HepG2 (cell line): Measurements from ENCODE around the gene HSD11B2. TPM values are rescaled to one million over a fixed set of nuclear protein-coding genes. Genes with fewer than 3 reads are reported as not detected.

ENCODE experiments used
- ATF4 ChIP-seq, 2 experiments: fragments of 450-650 bp in 1 of 2; sonication (generic) in 1 of 2; formaldehyde crosslinking; IDR thresholded peaks; 2 replicates each; pipeline versions ENCODE4 v1.5.0 to v1.8.0; 2020 to 2022; ENCODE audit warnings: mild to moderate bottlenecking in 1 of 2, missing genetic modification reagents in 1 of 2
- DR1 ChIP-seq: sonication (generic); formaldehyde crosslinking; IDR thresholded peaks from 2 replicates; pipeline ENCODE4 v1.8.0; 2021; ENCODE audit warnings: mild to moderate bottlenecking, missing genetic modification reagents, inconsistent platforms
- GFI1 ChIP-seq: sonication (generic); formaldehyde crosslinking; IDR thresholded peaks from 2 replicates; pipeline ENCODE4 v1.5.0; 2020; ENCODE audit warnings: missing genetic modification reagents, mild to moderate bottlenecking, borderline replicate concordance
- HES4 ChIP-seq: sonication (generic); formaldehyde crosslinking; IDR thresholded peaks from 2 replicates; pipeline ENCODE4 v1.9.0; 2021; ENCODE audit warnings: mild to moderate bottlenecking, missing genetic modification reagents, borderline replicate concordance
- IRF2 ChIP-seq: IDR thresholded peaks from 2 replicates; pipeline ENCODE4 v1.6.1; 2018; ENCODE audit warnings: missing genetic modification reagents, missing compliant biosample characterization
- KDM6A ChIP-seq: IDR thresholded peaks from 2 replicates; pipeline ENCODE4 v1.6.1; 2016; ENCODE audit warnings: low read depth
- KLF6 ChIP-seq: IDR thresholded peaks from 2 replicates; pipeline ENCODE4 v1.8.0; 2016; ENCODE audit warnings: missing biosample characterization, missing genetic modification reagents
- MEIS1 ChIP-seq: sonication (generic); formaldehyde crosslinking; IDR thresholded peaks from 2 replicates; pipeline ENCODE4 v1.9.0; 2021; ENCODE audit warnings: mild to moderate bottlenecking, missing genetic modification reagents, moderate library complexity, borderline replicate concordance
- MXD4 ChIP-seq: IDR thresholded peaks from 2 replicates; pipeline ENCODE4 v1.6.1; 2016; ENCODE audit warnings: mild to moderate bottlenecking, missing biosample characterization, missing genetic modification reagents
- POLR2AphosphoS5 ChIP-seq: IDR thresholded peaks from 2 replicates; pipeline ENCODE4 v1.6.1; 2012; ENCODE audit warnings: low read depth, low read length
- POLR2G ChIP-seq: fragments of 200-400 bp; formaldehyde crosslinking; IDR thresholded peaks from 2 replicates; pipeline ENCODE4 v1.6.1; 2018; ENCODE audit warnings: mild to moderate bottlenecking, low read depth, low read length, moderate library complexity
- SP1 ChIP-seq, 2 experiments: fragments of 450-650 bp in 1 of 2; sonication (generic) in 1 of 2; formaldehyde crosslinking in 1 of 2; IDR thresholded peaks; 2 replicates each; pipeline versions ENCODE4 v1.4.0 to v1.6.1; 2016 to 2020; ENCODE audit warnings: missing genetic modification reagents in 1 of 2
- SRY ChIP-seq: sonication (generic); formaldehyde crosslinking; IDR thresholded peaks from 2 replicates; pipeline ENCODE4 v1.8.0; 2022; ENCODE audit warnings: mild to moderate bottlenecking, missing genetic modification reagents
- TEAD3 ChIP-seq: optimal IDR thresholded peaks from 2 replicates; pipeline ENCODE3; 2016; ENCODE audit warnings: borderline replicate concordance
- YEATS4 ChIP-seq: sonication (generic); formaldehyde crosslinking; IDR thresholded peaks from 2 replicates; pipeline ENCODE4 v1.4.0; 2020; ENCODE audit warnings: missing genetic modification reagents, borderline replicate concordance
- ZFP37 ChIP-seq: sonication (generic); formaldehyde crosslinking; IDR thresholded peaks from 2 replicates; pipeline ENCODE4 v1.4.0; 2020; ENCODE audit warnings: missing genetic modification reagents, borderline replicate concordance
- ZKSCAN8 ChIP-seq: IDR thresholded peaks from 2 replicates; pipeline ENCODE4 v1.6.1; 2016; ENCODE audit warnings: borderline replicate concordance, missing genetic modification reagents, missing compliant biosample characterization
- ZNF10 ChIP-seq: sonication (generic); formaldehyde crosslinking; IDR thresholded peaks from 2 replicates; pipeline ENCODE4 v1.4.0; 2020; ENCODE audit warnings: mild to moderate bottlenecking, low read depth, missing genetic modification reagents, borderline replicate concordance
- ZNF121 ChIP-seq: sonication (generic); formaldehyde crosslinking; IDR thresholded peaks from 2 replicates; pipeline ENCODE4 v1.5.0; 2020; ENCODE audit warnings: mild to moderate bottlenecking, missing genetic modification reagents
- ZNF292 ChIP-seq: sonication (generic); formaldehyde crosslinking; IDR thresholded peaks from 2 replicates; pipeline ENCODE4 v1.8.1; 2022; ENCODE audit warnings: mild to moderate bottlenecking, low read depth, missing genetic modification reagents, borderline replicate concordance
- ZNF747 ChIP-seq: sonication (generic); formaldehyde crosslinking; IDR thresholded peaks from 2 replicates; pipeline ENCODE4 v1.8.1; 2023; ENCODE audit warnings: missing genetic modification reagents, mild to moderate bottlenecking, borderline replicate concordance
- ZNF768 ChIP-seq: sonication (generic); formaldehyde crosslinking; IDR thresholded peaks from 2 replicates; pipeline ENCODE4 v1.4.0; 2020; ENCODE audit warnings: missing genetic modification reagents
- ZSCAN31 ChIP-seq: sonication (generic); formaldehyde crosslinking; IDR thresholded peaks from 2 replicates; pipeline ENCODE4 v1.5.0; 2020; ENCODE audit warnings: low read depth, mild to moderate bottlenecking, missing genetic modification reagents
- ZZZ3 ChIP-seq: sonication (generic); formaldehyde crosslinking; IDR thresholded peaks from 2 replicates; pipeline ENCODE4 v1.4.0; 2020; ENCODE audit warnings: missing genetic modification reagents, mild to moderate bottlenecking, borderline replicate concordance
- polyA plus RNA-seq, 8 experiments: library from polyadenylated mRNA; depleted of rRNA in 3 of 8; stranded (reverse) in 7 of 8; unstranded in 1 of 8; fragments of >200 nt; fragmentation: Illumina TruSeq in 4 of 8; extraction: Trizol in 4 of 8; gene quantifications; 2 replicates each; pipeline versions ENCODE4 v1.2.1 to v1.2.3, GENCODE V29; 2011 to 2016; ENCODE audit warnings: low read depth in 4 of 8, missing spikeins in 1 of 8, mixed read lengths in 1 of 8; ENCODE audit not compliant: insufficient read depth in 1 of 8
- total RNA-seq, 5 experiments: library from RNA; depleted of rRNA; stranded (reverse); fragments of >200 nt; fragmentation: Illumina TruSeq; extraction: Trizol; gene quantifications; 2 replicates each; pipeline ENCODE4 v1.2.3, GENCODE V29; 2016; ENCODE audit warnings: low read depth in 1 of 5
- TF ChIP-seq, protein P1 (sequence below): sonication (generic); IDR thresholded peaks from 2 replicates; pipeline ENCODE4 v1.6.1; 2016; ENCODE audit warnings: low read depth, borderline replicate concordance
- TF ChIP-seq, protein P2 (sequence below): sonication (generic); formaldehyde crosslinking; IDR thresholded peaks from 2 replicates; pipeline ENCODE4 v1.9.0; 2021; ENCODE audit warnings: missing genetic modification reagents, borderline replicate concordance

HSD11B2 gene
- total and polyA plus RNA-seq, 2 of the 13 experiments (the other 11 are each of a cell fraction or from before 2014, with no cell fraction given) = 8.9 to 13.6 TPM

GRCh38 chr16:67480833-67481560 lies 50.1 kb downstream of the HSD11B2 start, which contains the start of gene ATP6V0D1 (continued):
- TF ChIP-seq MXD4 (peak; percentile 96), KDM6A (no peak), ZNF121 (CRISPR knock-in tag) (no peak; the same call in 1 of the 2 replicates), ZSCAN31 (CRISPR knock-in tag) (peak; percentile 98), ATF4 (CRISPR knock-in tag; IDR thresholded peaks at IDR 0.05) (no peak), ZNF10 (CRISPR knock-in tag) (no peak), ZNF768 (CRISPR knock-in tag) (peak; percentile 63), ZKSCAN8 (peak; percentile 76; the same call in 1 of the 2 replicates), ZFP37 (CRISPR knock-in tag) (no peak), ZNF747 (CRISPR knock-in tag) (peak; percentile 96; the same call in 1 of the 2 replicates), TEAD3 (CRISPR knock-in tag) (peak; percentile 79), YEATS4 (CRISPR knock-in tag) (peak; percentile 89), HES4 (CRISPR knock-in tag) (no peak; the same call in 1 of the 2 replicates), SP1 (IDR thresholded peaks at IDR 0.05) (no peak), SP1 (CRISPR knock-in tag; IDR thresholded peaks at IDR 0.05) (peak; percentile 99), ZNF292 (0 out of 2 replicates have a peak, but pooled peaks have one; percentile 41), SRY (CRISPR knock-in tag) (peak; percentile 60; the same call in 1 of the 2 replicates), GFI1 (CRISPR knock-in tag) (peak; percentile 54; the same call in 1 of the 2 replicates), ZZZ3 (CRISPR knock-in tag) (peak; percentile 97), DR1 (CRISPR knock-in tag) (peak; percentile 62; the same call in 1 of the 2 replicates), IRF2 (peak; percentile 92), POLR2G (peak; percentile 95), MEIS1 (CRISPR knock-in tag) (peak; percentile 96), KLF6 (CRISPR knock-in tag) (peak; percentile 77; the same call in 1 of the 2 replicates), POLR2AphosphoS5 (peak; percentile 83)
- TF ChIP-seq, protein P1, sequence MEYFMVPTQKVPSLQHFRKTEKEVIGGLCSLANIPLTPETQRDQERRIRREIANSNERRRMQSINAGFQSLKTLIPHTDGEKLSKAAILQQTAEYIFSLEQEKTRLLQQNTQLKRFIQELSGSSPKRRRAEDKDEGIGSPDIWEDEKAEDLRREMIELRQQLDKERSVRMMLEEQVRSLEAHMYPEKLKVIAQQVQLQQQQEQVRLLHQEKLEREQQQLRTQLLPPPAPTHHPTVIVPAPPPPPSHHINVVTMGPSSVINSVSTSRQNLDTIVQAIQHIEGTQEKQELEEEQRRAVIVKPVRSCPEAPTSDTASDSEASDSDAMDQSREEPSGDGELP = peak; percentile 99
- TF ChIP-seq, protein P2, sequence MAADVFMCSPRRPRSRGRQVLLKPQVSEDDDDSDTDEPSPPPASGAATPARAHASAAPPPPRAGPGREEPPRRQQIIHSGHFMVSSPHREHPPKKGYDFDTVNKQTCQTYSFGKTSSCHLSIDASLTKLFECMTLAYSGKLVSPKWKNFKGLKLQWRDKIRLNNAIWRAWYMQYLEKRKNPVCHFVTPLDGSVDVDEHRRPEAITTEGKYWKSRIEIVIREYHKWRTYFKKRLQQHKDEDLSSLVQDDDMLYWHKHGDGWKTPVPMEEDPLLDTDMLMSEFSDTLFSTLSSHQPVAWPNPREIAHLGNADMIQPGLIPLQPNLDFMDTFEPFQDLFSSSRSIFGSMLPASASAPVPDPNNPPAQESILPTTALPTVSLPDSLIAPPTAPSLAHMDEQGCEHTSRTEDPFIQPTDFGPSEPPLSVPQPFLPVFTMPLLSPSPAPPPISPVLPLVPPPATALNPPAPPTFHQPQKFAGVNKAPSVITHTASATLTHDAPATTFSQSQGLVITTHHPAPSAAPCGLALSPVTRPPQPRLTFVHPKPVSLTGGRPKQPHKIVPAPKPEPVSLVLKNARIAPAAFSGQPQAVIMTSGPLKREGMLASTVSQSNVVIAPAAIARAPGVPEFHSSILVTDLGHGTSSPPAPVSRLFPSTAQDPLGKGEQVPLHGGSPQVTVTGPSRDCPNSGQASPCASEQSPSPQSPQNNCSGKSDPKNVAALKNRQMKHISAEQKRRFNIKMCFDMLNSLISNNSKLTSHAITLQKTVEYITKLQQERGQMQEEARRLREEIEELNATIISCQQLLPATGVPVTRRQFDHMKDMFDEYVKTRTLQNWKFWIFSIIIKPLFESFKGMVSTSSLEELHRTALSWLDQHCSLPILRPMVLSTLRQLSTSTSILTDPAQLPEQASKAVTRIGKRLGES = no peak
